NCI-H2171 (cell line): Measurements from ENCODE around the gene APEX2.
"Not testable (repeated sequence)": the region's sequence is repeated elsewhere in the genome, so short reads cannot be mapped to it uniquely, and the experiment has no call there.

ENCODE experiments used
- DNase-seq: peaks from one replicate; lab custom pipeline; 2025; lab: John Stamatoyannopoulos, UW

APEX2 gene

GRCh38 chrX:55011294-55011693 lies 11.1 kb downstream of the APEX2 start:
- no peak for DNase-seq

DNA sequence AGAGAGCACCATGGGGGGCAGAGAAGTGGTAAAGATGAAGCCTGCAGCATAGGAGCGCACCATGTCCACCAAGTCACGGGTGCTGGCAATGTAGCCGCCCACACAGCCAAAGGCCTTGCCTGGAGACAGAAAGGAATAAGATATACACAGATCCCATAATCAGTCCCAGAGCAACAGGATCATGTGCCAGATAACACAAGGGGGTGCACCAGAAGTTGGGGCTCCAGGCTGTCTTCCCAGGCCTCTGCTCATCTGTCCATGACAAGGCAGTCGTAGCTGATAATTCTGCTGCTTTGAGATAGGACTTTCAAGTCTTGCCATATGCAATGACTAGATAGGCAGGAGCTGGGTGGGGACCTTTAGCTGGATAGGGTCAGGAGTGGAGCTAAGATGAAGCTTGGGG lies 14.7 kb downstream of the APEX2 start:
- DNase-seq, result no peak

DNA sequence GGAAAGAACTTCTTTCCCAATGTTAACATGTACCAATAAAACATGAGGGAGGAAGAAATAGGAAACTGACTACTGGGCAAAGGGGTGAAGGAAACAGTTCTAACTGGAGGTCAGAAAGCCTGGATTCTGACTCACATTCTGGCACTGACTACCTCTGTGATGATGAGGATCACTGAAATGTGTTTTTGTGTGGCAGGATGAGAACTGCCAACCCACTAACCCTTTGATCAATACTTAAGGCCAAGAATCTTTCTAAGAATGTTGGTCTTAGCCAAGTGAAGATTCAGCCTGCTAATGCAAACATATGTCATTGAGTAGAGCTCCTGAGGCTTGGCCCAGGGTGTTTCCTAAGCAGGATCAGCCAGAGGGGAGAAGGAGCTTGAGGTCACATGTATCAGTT lies 26.0 kb downstream of the APEX2 start:
- no peak for DNase-seq

- no peak for DNase-seq
These were observed 26.7 kb downstream of the APEX2 start for GRCh38 chrX:55026840-55027239.

DNA sequence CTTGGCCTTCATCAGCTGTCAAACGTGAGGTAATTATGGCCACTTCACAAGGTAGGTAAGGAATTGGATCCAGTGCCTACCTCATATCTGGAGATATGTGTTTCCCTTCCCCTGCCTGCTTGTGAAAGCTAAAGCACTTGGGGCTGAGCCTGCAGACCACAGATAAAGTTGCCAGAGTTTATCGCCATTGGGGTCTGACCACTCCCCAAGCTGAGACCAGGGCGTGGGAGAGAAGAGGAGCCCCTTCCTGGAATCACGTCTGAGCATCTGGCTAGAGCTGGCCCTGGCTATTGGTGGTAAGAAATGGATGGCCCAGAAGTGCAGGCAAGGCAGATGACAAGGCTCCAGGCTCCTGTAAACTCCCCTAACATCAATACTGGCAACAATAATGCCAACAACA lies 27.9 kb downstream of the APEX2 start:
- no peak for DNase-seq

GRCh38 chrX:55028611-55029010 lies 28.4 kb downstream of the APEX2 start:
- no peak for DNase-seq

GRCh38 chrX:55029291-55029690 lies 29.1 kb downstream of the APEX2 start:
- DNase-seq, result no peak

DNA sequence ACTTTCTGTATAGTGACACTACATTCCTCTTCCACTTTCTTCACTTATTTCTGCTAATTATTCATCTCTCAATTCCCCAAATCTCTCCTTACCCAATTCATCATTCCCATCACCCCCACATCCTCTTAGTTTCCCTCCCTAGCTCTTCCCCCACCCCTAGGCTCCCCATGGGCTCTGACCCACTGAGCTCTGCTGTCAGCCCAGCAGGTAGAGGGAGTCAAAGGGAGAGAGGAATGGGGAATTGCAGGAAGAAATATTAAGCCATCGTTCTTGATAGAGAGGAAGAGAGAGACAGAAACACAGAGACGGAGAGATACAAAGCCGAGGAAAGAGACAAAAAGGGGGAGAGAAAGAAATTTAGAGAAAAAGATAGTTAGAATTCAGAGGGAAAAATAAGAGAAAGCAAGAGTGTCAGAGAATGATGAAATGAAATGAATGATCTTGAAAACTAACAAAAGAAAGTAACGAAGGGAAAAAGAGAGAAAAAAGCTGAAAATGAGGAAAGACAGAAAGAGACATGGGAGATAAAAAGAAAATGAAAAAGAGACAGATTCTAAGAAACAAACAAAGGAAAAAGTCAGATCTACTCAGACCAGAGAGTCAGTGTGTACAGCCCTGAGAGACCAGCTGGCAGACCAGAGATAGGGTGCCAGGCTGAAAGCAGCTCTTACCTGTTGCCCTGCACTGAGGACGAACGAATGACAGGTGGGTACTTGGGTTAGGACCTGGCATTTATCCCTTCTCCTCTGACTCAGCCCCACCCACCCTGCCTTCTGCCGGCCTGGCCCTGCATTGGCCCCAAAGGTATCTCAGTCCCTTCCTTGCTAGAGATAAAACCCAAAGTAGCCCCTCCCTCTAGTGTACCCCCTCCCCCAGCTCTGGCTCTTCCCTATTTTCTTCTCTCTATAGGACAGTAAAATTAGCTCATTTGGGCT lies 30.4 kb downstream of the APEX2 start, which contains the start of gene ALAS2:
Gene ALAS2 (minus strand): TSS at position 707 of the 935 bp plus-strand sequence. CDS start 4,977 bp downstream, outside the sequence.
- no peak for DNase-seq

GRCh38 chrX:55033429-55033828 lies 33.3 kb downstream of the APEX2 start:
- DNase-seq, result no peak

GRCh38 chrX:55039471-55039870 lies 39.3 kb downstream of the APEX2 start:
- no peak for DNase-seq

DNA sequence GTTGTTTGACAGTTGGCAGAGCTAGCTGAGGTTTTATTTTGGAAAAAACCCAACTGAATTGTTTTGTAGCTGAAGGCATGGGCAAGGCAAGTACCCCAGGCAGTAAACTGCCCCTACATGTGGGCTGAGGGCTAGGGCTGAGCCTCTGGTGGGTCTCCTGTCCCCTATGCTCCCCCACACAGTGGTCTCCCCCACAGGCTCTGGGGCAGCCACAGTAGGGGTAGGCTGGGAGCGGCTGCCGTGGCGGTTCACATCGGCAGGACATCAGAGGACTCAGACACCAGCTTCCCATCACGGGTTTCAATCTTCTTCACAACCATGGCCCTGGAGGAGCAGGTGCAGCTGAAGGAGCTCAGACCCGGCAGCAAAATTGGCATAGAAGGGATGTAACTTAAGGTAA lies 41.4 kb downstream of the APEX2 start:
- DNase-seq, result no peak

- not testable (repeated sequence) for DNase-seq
These were observed 50.4 kb downstream of the APEX2 start for GRCh38 chrX:55050599-55050998.

- no peak for DNase-seq
These were observed 56.9 kb downstream of the APEX2 start for GRCh38 chrX:55056820-55057674.

DNA sequence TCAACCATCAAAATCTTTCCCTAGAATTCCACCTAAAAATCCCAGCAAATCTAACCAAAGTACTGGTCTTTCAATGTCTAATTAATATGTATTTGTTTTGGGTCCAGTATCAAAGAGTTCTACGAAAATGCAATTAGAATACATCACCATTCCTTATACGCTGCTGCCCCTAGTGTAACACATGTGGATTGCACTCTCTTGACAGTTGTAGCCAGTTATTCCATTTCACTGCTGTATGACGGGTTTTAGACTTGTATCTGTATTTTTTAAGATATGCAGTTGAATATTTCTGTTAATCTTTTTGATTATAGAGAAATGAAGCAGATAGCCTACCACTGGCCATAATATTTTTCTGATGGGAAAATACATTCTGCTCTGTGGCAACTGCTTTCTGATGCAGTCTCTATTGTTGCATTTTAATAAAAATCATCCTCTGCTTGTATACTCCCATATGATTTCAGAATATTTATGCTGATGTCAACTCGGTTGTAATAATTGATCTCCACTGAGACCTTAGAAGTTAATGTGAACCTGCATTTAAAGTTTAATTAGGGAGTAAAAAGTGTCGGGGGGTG lies 57.6 kb downstream of the APEX2 start:
- no peak for DNase-seq
